ENCODE results near the gene HSF5.

Gene HSF5

GRCh38 chr17:58468944-58469343 lies 19.3 kb downstream of the HSF5 start:
- in situ Hi-C loops (cut with MboI; ENCODE audit: low sequenced_read_pairs, unreplicated experiment), result no loop called here
- no peak for TF ChIP-seq CTCF (IDR thresholded peaks at IDR 0.05; ENCODE audit: borderline replicate concordance, control extremely low read depth, extremely low read depth, insufficient read depth, missing control alignments)
- DNase-seq (ENCODE audit: low spot score), result no peak

- DNase-seq (ENCODE audit: low spot score), result no peak
- no peak for TF ChIP-seq CTCF (IDR thresholded peaks at IDR 0.05; ENCODE audit: borderline replicate concordance, control extremely low read depth, extremely low read depth, insufficient read depth, missing control alignments)
- in situ Hi-C loops (cut with MboI; ENCODE audit: low sequenced_read_pairs, unreplicated experiment), result no loop called here
Observed at GRCh38 chr17:58455491-58455890, 32.7 kb downstream of the HSF5 start.

GRCh38 chr17:58452738-58453137 lies 35.5 kb downstream of the HSF5 start:
- in situ Hi-C loops (cut with MboI; ENCODE audit: low sequenced_read_pairs, unreplicated experiment), result no loop called here
- no peak for DNase-seq (ENCODE audit: low spot score)
- TF ChIP-seq CTCF (IDR thresholded peaks at IDR 0.05; ENCODE audit: borderline replicate concordance, control extremely low read depth, extremely low read depth, insufficient read depth, missing control alignments), result no peak

- in situ Hi-C loops (cut with MboI; ENCODE audit: low sequenced_read_pairs, unreplicated experiment), result loop anchor here (5.0 kb wide), 1 partner anchor 140 kb away; no protein-coding TSS in a partner anchor
- peak; percentile 72 for DNase-seq (ENCODE audit: low spot score)
- peak; percentile 85 for TF ChIP-seq CTCF (IDR thresholded peaks at IDR 0.05; ENCODE audit: borderline replicate concordance, control extremely low read depth, extremely low read depth, insufficient read depth, missing control alignments)
Observed at GRCh38 chr17:58447039-58447975, 40.9 kb downstream of the HSF5 start.

- no peak for TF ChIP-seq CTCF (IDR thresholded peaks at IDR 0.05; ENCODE audit: borderline replicate concordance, control extremely low read depth, extremely low read depth, insufficient read depth, missing control alignments)
- in situ Hi-C loops (cut with MboI; ENCODE audit: low sequenced_read_pairs, unreplicated experiment), result loop anchor here (5.0 kb wide), 1 partner anchor 139 kb away; no protein-coding TSS in a partner anchor
- no peak for DNase-seq (ENCODE audit: low spot score)
Observed at GRCh38 chr17:58446086-58446485, 42.1 kb downstream of the HSF5 start.

GRCh38 chr17:58436805-58437239 lies 51.4 kb downstream of the HSF5 start:
- no peak for DNase-seq (ENCODE audit: low spot score)
- in situ Hi-C loops (cut with MboI; ENCODE audit: low sequenced_read_pairs, unreplicated experiment), result no loop called here
- no peak for TF ChIP-seq CTCF (IDR thresholded peaks at IDR 0.05; ENCODE audit: borderline replicate concordance, control extremely low read depth, extremely low read depth, insufficient read depth, missing control alignments)

All from GM13976 (cell line).